ENCODE measurements around the gene PLEKHA1. TPM values are rescaled to one million over a fixed set of nuclear protein-coding genes. Genes with fewer than 3 reads are reported as not detected.
A peak's percentile ranks its signal among the peaks of the same experiment; 100 is the strongest.

Gene PLEKHA1
- total and polyA plus RNA-seq, 12 donors = 8.3 to 22.3 (median 13.1) TPM

DNA sequence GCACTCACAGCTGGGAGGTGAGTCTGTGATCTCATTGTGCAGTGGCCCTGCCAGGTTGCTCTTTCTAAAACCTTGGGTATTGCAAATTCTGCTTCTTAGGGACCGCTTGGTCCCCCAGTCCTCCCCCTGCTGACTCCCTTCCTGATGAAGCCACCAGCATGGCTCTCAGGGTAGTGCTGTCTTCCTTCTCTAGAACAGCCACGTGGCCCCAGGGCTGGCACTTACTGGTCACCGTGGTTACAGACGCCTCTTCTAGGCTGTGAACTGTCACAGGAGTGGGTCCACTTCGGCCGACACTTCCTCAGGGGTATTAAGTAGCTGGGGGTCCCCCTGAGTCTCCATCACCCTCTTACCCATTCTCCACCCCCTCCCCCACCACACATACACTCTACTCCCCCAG is 84.2 kb downstream of the PLEKHA1 start:
- intact Hi-C loops (cut with DNase I) = no loop called here
- H3K4me1 ChIP-seq (replicated peaks in 1 of 2) = peaks cover 8 to 21% of the 10 kb centered on the region in 2 donors
- no peaks in the 10 kb centered on the region for H3K9me3 ChIP-seq (replicated peaks in 1 of 3)
- WGBS, 4 donors = 76 to 96% (median 78%) methylated on average over 5 to 6 of the region's 6 CpGs
- DNase-seq = peak in 1 of 7 donors; percentile 58
- H3K27me3 ChIP-seq = no peaks in the 10 kb centered on the region
- H3K27ac ChIP-seq = no peak overlapping the region
- no peaks in the 10 kb centered on the region for H3K36me3 ChIP-seq (replicated peaks in 1 of 2)
- TF ChIP-seq POLR2A (IDR thresholded peaks at IDR 0.05) = no peak
- TF ChIP-seq, protein P1, sequence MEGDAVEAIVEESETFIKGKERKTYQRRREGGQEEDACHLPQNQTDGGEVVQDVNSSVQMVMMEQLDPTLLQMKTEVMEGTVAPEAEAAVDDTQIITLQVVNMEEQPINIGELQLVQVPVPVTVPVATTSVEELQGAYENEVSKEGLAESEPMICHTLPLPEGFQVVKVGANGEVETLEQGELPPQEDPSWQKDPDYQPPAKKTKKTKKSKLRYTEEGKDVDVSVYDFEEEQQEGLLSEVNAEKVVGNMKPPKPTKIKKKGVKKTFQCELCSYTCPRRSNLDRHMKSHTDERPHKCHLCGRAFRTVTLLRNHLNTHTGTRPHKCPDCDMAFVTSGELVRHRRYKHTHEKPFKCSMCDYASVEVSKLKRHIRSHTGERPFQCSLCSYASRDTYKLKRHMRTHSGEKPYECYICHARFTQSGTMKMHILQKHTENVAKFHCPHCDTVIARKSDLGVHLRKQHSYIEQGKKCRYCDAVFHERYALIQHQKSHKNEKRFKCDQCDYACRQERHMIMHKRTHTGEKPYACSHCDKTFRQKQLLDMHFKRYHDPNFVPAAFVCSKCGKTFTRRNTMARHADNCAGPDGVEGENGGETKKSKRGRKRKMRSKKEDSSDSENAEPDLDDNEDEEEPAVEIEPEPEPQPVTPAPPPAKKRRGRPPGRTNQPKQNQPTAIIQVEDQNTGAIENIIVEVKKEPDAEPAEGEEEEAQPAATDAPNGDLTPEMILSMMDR (IDR thresholded peaks at IDR 0.05) = no peak
- H3K4me3 ChIP-seq = no peak overlapping the region

DNA sequence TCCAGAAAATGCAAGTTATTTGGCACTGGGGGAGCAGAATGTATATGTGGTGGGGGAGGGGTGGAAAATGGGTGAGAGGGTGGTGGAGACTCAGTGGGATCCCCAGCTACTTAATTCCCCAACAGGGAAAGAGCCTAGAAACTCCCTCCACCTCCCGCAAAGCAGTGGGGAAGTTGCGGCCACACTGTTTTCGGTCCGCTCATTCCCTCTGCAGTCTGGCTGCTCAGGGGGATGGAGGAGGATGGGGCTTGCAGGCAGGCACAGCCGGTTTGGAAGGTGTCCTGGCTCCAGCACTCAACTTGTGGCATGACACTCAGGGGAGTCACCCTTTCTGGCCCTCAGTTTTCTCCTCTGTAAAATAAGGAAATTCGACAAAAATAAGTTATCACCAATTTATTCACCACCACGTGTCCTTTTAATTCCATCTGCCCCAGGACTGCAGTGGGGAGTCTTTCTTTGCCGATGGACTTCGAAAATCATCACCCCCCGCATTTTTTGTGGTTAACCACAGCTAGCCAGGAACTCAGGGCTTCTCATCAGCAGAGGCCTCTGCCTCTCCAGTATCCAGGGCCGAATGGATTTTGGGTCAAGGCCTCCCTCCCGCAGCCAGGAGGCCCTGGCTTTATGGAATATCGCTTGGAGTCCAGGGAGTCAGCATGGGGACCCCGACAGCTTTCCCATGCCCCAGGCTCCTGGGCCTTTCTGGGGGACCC is 85.2 kb downstream of the PLEKHA1 start:
- no peak overlapping the region for H3K4me3 ChIP-seq
- H3K4me1 ChIP-seq (replicated peaks in 1 of 2) = peaks cover 8 to 23% of the 10 kb centered on the region in 2 donors
- intact Hi-C loops (cut with DNase I) = loop anchor here in 1 of 2 donors (10.0 kb wide), 1 partner anchor 95 kb away; no protein-coding TSS in a partner anchor
- H3K9me3 ChIP-seq (replicated peaks in 1 of 3) = no peaks in the 10 kb centered on the region
- peak in 1 of 7 donors; percentile 37 for DNase-seq
- H3K27me3 ChIP-seq = no peaks in the 10 kb centered on the region
- 65 to 75% (median 66%) methylated on average over 12 to 14 of the region's 14 CpGs for WGBS, 4 donors
- no peaks in the 10 kb centered on the region for H3K36me3 ChIP-seq (replicated peaks in 1 of 2)
- no peak for TF ChIP-seq POLR2A (IDR thresholded peaks at IDR 0.05)
- TF ChIP-seq, protein P1 (IDR thresholded peaks at IDR 0.05) = no peak
- H3K27ac ChIP-seq = no peak overlapping the region

DNA sequence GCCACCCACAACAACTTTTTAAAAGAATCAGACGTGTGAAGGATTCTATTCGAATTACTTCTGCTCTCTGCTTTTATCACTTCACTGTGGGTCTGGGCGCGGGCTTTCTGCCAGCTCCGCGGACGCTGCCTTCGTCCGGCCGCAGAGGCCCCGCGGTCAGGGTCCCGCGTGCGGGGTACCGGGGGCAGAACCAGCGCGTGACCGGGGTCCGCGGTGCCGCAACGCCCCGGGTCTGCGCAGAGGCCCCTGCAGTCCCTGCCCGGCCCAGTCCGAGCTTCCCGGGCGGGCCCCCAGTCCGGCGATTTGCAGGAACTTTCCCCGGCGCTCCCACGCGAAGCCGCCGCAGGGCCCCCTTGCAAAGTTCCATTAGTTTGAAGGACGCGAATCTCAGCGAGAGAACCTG is 86.4 kb downstream of the PLEKHA1 start:
- Histone ChIP-seq H3K4me1 (replicated peaks in 1 of 2) (peaks cover 8 to 23% of the 10 kb centered on the region in 2 donors), H3K27ac (peak overlapping the region in 3 of 5 donors; percentile 22 to 87 (median 47)), H3K36me3 (replicated peaks in 1 of 2) (no peaks in the 10 kb centered on the region), H3K4me3 (peak overlapping the region in 2 of 4 donors; percentile 83 to 89), H3K9me3 (replicated peaks in 1 of 3) (no peaks in the 10 kb centered on the region), H3K27me3 (no peaks in the 10 kb centered on the region)
- WGBS, 4 donors = 0 to 1% (median 0%) methylated on average over 12 to 40 of the region's 40 CpGs
- peak in 4 of 7 donors; percentile 5 to 53 (median 38) for DNase-seq
- TF ChIP-seq, protein P1 (IDR thresholded peaks at IDR 0.05) = no peak
- TF ChIP-seq POLR2A (IDR thresholded peaks at IDR 0.05) = no peak
- intact Hi-C loops (cut with DNase I) = loop anchor here in 1 of 2 donors (10.0 kb wide), 1 partner anchor 94 kb away; no protein-coding TSS in a partner anchor

DNA sequence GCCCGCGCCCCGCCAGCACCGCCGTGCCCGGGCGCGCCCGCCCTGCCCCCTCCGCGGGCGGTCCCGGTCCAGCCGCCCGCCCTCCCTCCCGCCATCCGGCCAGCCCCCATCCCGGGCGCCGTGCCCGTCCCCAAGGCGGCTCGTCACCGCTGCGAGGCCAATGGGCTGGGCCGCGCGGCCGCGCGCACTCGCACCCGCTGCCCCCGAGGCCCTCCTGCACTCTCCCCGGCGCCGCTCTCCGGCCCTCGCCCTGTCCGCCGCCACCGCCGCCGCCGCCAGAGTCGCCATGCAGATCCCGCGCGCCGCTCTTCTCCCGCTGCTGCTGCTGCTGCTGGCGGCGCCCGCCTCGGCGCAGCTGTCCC is 86.8 kb downstream of the PLEKHA1 start, which contains the start of gene HTRA1:
Gene HTRA1, plus strand, starts transcription at position 187 of the 362 bp plus-strand sequence. Its CDS starts 100 bp downstream, at position 287.
- intact Hi-C loops (cut with DNase I) = loop anchor here in 1 of 2 donors (10.0 kb wide), 1 partner anchor 93 kb away; no protein-coding TSS in a partner anchor
- 0% methylated on average over 54 to 56 of the region's 56 CpGs; no CpG with 5 or more reads in 2 of the 4 donors for WGBS, 4 donors
- Histone ChIP-seq H3K4me1 (replicated peaks in 1 of 2) (peaks cover 8 to 23% of the 10 kb centered on the region in 2 donors), H3K27me3 (no peaks in the 10 kb centered on the region), H3K36me3 (replicated peaks in 1 of 2) (no peaks in the 10 kb centered on the region), H3K27ac (peak within 1 kb of the TSS in 3 of 5 donors; percentile 22 to 87 (median 74)), H3K9me3 (replicated peaks in 1 of 3) (no peaks in the 10 kb centered on the region), H3K4me3 (peak within 1 kb of the TSS in 3 of 4 donors; percentile 16 to 89 (median 83))
- DNase-seq = peak; percentile 76 to 89 (median 81)
- TF ChIP-seq, protein P1 (IDR thresholded peaks at IDR 0.05) = no peak
- TF ChIP-seq POLR2A (IDR thresholded peaks at IDR 0.05) = peak in 1 of 2 donors; percentile 61

Data from adrenal gland (tissue), 12 donors.